Endothelial cell of umbilical vein (primary cell): Measurements from ENCODE around the gene PLXNB1. TPM values are rescaled to one million over a fixed set of nuclear protein-coding genes. Genes with fewer than 3 reads are reported as not detected.
A peak's percentile ranks its signal among the peaks of the same experiment; 100 is the strongest.

Experiments used
- BruUV-seq: library from RNA; stranded (reverse); fragments of 400-500 nt; replicated peaks from 2 replicates; lab custom pipeline; 2021; lab: Mats Ljungman, UMichigan
- CTCF ChIA-PET: fragments of 300-600, 350-600 bp; sonication (Branson Sonifier 250); formaldehyde crosslinking; loops from one replicate; lab custom pipeline; 2021; ENCODE audit warnings: antibody characterized with exemption, inconsistent platforms; lab: Charles Lee
- POLR2A ChIA-PET: fragments of 300-600, 350-600 bp; sonication (Branson Sonifier 250); formaldehyde crosslinking; loops from one replicate; lab custom pipeline; 2021; ENCODE audit warnings: antibody characterized with exemption, inconsistent platforms; lab: Charles Lee
- DNase-seq: peaks from one replicate; pipeline ENCODE4 v3.0.0-alpha.2; 2011; ENCODE audit warnings: low read depth, low spot score
- FAIRE-seq: peaks from 2 replicates; lab custom pipeline; 2011; peaks lifted over from hg19 to GRCh38; lab: Jason Lieb, UNC
- H2AFZ ChIP-seq: 2 replicates; pipeline ENCODE4 v1.6.0; 2012; ENCODE audit warnings: low read depth, low read length, control low read depth, inconsistent platforms
- H3K27ac ChIP-seq: 2 replicates; pipeline ENCODE4 v1.5.1; 2011; ENCODE audit warnings: low read depth, mild to moderate bottlenecking, control low read depth, low read length, moderate library complexity; ENCODE audit not compliant: insufficient read depth
- H3K27me3 ChIP-seq, 2 experiments: 2 replicates each; pipeline versions ENCODE4 v1.6.0 to v1.6.1; 2011; ENCODE audit warnings: low read length in 2 of 2, mixed read lengths in 1 of 2; ENCODE audit not compliant: control insufficient read depth in 2 of 2, insufficient read depth in 2 of 2
- H3K36me3 ChIP-seq, 2 experiments: 2 replicates in 1 of 2; 3 replicates in 1 of 2; pipeline ENCODE4 v1.5.1; 2011; ENCODE audit warnings: low read length in 2 of 2, mild to moderate bottlenecking in 1 of 2, moderate library complexity in 1 of 2; ENCODE audit not compliant: control insufficient read depth in 2 of 2, insufficient read depth in 2 of 2; ENCODE audit errors: extremely low read depth in 1 of 2
- H3K4me1 ChIP-seq: 3 replicates; pipeline ENCODE4 v1.5.1; 2011; ENCODE audit warnings: mild to moderate bottlenecking, low read length; ENCODE audit not compliant: control insufficient read depth, insufficient read depth; ENCODE audit errors: extremely low read depth
- H3K4me2 ChIP-seq: 2 replicates; pipeline ENCODE4 v1.6.1; 2011; ENCODE audit warnings: low read length, control low read depth, mixed read lengths; ENCODE audit not compliant: insufficient read depth
- H3K4me3 ChIP-seq, 3 experiments: fragments of 200-600 bp in 1 of 3; sonication (generic), shearing (Covaris generic) in 1 of 3; replicated peaks in 1 of 3; 2 replicates each; pipeline ENCODE4 v1.5.1; 2011 to 2016; ENCODE audit warnings: control low read depth in 3 of 3, low read length in 3 of 3, mild to moderate bottlenecking in 2 of 3, inconsistent platforms in 1 of 3, low read depth in 1 of 3, moderate library complexity in 1 of 3; ENCODE audit not compliant: insufficient read depth in 1 of 3
- H3K79me2 ChIP-seq: 2 replicates; pipeline ENCODE4 v1.6.0; 2012; ENCODE audit warnings: low read length, inconsistent platforms; ENCODE audit not compliant: control insufficient read depth, insufficient read depth
- H3K9ac ChIP-seq: replicated peaks from 2 replicates; pipeline ENCODE3; 2011; ENCODE audit warnings: low read length, control low read depth; ENCODE audit not compliant: insufficient read depth; ENCODE audit errors: extremely low read depth
- H3K9me1 ChIP-seq: replicated peaks from 3 replicates; pipeline ENCODE4 v1.6.0; 2011; ENCODE audit warnings: mild to moderate bottlenecking, low read length; ENCODE audit not compliant: control insufficient read depth, insufficient read depth; ENCODE audit errors: extremely low read depth
- H3K9me3 ChIP-seq: replicated peaks from 2 replicates; pipeline ENCODE4 v1.5.1; 2012; ENCODE audit warnings: low read length, inconsistent platforms; ENCODE audit not compliant: control insufficient read depth, insufficient read depth
- H4K20me1 ChIP-seq: replicated peaks from 2 replicates; pipeline ENCODE3; 2011; ENCODE audit warnings: mild to moderate bottlenecking, low read length; ENCODE audit not compliant: control insufficient read depth, insufficient read depth; ENCODE audit errors: extremely low read depth
- EZH2 ChIP-seq: IDR thresholded peaks from 2 replicates; pipeline ENCODE4 v1.6.1; 2012; ENCODE audit warnings: borderline replicate concordance, low read depth, mild to moderate bottlenecking, moderate library complexity, low read length, inconsistent platforms; ENCODE audit not compliant: severe bottlenecking
- FOS ChIP-seq: IDR thresholded peaks from 2 replicates; pipeline ENCODE4 v1.6.1; 2011; ENCODE audit warnings: mild to moderate bottlenecking, low read length, moderate library complexity, borderline replicate concordance; ENCODE audit not compliant: insufficient read depth
- JUN ChIP-seq: IDR thresholded peaks from 2 replicates; pipeline ENCODE4 v1.6.1; 2011; ENCODE audit warnings: borderline replicate concordance, low read depth; ENCODE audit not compliant: insufficient read length, insufficient read depth
- POLR2A ChIP-seq: IDR thresholded peaks from 2 replicates; pipeline ENCODE4 v1.6.1; 2012; ENCODE audit warnings: low read depth, mild to moderate bottlenecking, control low read depth, low read length
- POLR2AphosphoS5 ChIP-seq: IDR thresholded peaks from 2 replicates; pipeline ENCODE4 v1.6.1; 2012; ENCODE audit warnings: low read depth, mild to moderate bottlenecking, control low read depth, low read length, moderate library complexity; ENCODE audit not compliant: insufficient read depth
- dilution Hi-C: fragments of 300-500 bp; cut with MboI; formaldehyde crosslinking; loops from one replicate; pipeline ENCODE4 v1.15.0; 2019; ENCODE audit warnings: low sequenced_read_pairs; ENCODE audit not compliant: extremely low pct_ligation_motif_present
- intact Hi-C: fragments of 100-400 bp; cut with micrococcal nuclease; formaldehyde crosslinking; loops from one replicate; pipeline ENCODE4 v1.10.0; 2022
- polyA plus RNA-seq, 4 experiments: library from polyadenylated mRNA; depleted of rRNA in 3 of 4; stranded (reverse) in 3 of 4; unstranded in 1 of 4; fragments of >200 nt; gene quantifications; 2 replicates each; pipeline versions ENCODE4 v1.2.1 to v1.2.3, GENCODE V29; 2011 to 2012; ENCODE audit warnings: missing spikeins in 1 of 4
- total RNA-seq: library from RNA; stranded (reverse); gene quantifications from 2 replicates; pipeline ENCODE4 v1.2.3, GENCODE V29; 2021
- TF ChIP-seq, protein P1 (sequence below), 2 donors: IDR thresholded peaks; 1 replicate in 1 of 2; 2 replicates in 1 of 2; pipeline ENCODE4 v1.5.1; 2011; ENCODE audit warnings: low read length in 2 of 2, mild to moderate bottlenecking in 2 of 2, moderate library complexity in 2 of 2, control low read depth in 1 of 2, inconsistent platforms in 1 of 2, low read depth in 1 of 2; ENCODE audit not compliant: insufficient read depth in 1 of 2; ENCODE audit errors: extremely low read depth in 1 of 2

PLXNB1 gene
- total and polyA plus RNA-seq, 2 donors (not counting 3 experiments of a cell fraction or from before 2014, with no cell fraction given), result 43.1 to 45.2 TPM

DNA sequence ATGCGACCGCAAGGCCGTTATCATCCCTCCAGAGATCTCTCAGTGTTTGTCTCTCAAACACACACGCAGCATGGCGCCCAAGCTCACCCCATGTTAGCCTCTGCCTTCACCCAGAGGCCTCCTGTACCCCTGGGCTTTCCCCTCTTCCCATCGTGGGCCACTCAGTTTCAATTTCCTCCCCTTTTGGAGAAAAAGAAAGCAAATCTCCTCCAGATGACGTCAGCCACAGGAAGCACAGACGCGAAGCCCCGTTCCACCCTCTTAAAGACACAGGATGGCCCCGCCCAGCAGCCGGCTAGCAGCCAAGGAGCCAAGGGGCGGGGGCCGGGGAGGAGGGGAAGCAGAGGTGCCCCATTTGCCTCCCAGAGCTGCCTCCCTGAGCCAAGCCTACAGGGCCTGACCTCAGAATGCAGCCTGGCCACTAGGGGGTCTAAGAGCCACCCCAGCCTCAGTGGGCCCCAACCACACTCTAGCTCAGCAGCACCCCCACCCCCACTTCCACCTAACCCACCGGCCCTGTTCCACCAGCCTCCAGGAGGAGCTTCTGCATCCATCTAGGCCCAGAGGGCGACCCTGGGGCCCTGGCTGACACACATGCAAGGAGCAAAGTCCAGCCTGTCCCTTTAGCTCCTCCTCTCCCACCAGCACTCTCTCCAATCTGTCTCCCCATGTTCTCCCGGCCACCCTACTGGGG, 43.2 kb upstream of the PLXNB1 start:
- dilution Hi-C loops, result no loop called here
- peak overlapping the region; percentile 95 for H3K27ac ChIP-seq
- peak overlapping the region; percentile 52 to 98 (median 98) for H3K4me3 ChIP-seq
- peak; percentile 96 for FAIRE-seq
- H3K79me2 ChIP-seq, result peaks cover 43% of the 10 kb centered on the region
- H3K36me3 ChIP-seq, result peaks cover 0 to 31% of the 10 kb centered on the region in 2 experiments
- CTCF ChIA-PET, result interaction anchor here (1.0 to 3.9 kb wide), 11 partner anchors 8 to 213 kb away, joined by 3 to 26 read pairs (median 5); partner anchors contain the start of genes CCDC51, SHISA5 and TMA7
- no peak for TF ChIP-seq FOS
- TF ChIP-seq, protein P1, sequence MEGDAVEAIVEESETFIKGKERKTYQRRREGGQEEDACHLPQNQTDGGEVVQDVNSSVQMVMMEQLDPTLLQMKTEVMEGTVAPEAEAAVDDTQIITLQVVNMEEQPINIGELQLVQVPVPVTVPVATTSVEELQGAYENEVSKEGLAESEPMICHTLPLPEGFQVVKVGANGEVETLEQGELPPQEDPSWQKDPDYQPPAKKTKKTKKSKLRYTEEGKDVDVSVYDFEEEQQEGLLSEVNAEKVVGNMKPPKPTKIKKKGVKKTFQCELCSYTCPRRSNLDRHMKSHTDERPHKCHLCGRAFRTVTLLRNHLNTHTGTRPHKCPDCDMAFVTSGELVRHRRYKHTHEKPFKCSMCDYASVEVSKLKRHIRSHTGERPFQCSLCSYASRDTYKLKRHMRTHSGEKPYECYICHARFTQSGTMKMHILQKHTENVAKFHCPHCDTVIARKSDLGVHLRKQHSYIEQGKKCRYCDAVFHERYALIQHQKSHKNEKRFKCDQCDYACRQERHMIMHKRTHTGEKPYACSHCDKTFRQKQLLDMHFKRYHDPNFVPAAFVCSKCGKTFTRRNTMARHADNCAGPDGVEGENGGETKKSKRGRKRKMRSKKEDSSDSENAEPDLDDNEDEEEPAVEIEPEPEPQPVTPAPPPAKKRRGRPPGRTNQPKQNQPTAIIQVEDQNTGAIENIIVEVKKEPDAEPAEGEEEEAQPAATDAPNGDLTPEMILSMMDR (IDR thresholded peaks at IDR 0.05; ENCODE audit: extremely low read depth in 1 of 2, insufficient read depth in 1 of 2, low read depth in 1 of 2, low read length in 2 of 2), result peak; percentile 34 to 56
- no peak for TF ChIP-seq EZH2
- peak; percentile 91 for TF ChIP-seq POLR2A
- TF ChIP-seq JUN, result peak; percentile 69
- peak; percentile 75 for TF ChIP-seq POLR2AphosphoS5
- peak overlapping the region; percentile 71 for H3K4me2 ChIP-seq
- no peaks in the 10 kb centered on the region for H3K27me3 ChIP-seq
- intact Hi-C loops, result loop anchor here (1.0 kb wide), 3 partner anchors 8 to 73 kb away; no protein-coding TSS in a partner anchor
- H3K9ac ChIP-seq, result peak overlapping the region; percentile 98
- H3K9me1 ChIP-seq, result no peaks in the 10 kb centered on the region
- peak; percentile 90 for DNase-seq
- H3K9me3 ChIP-seq, result no peaks in the 10 kb centered on the region
- H3K4me1 ChIP-seq, result peaks cover 10% of the 10 kb centered on the region
- POLR2A ChIA-PET, result interaction anchor here (0.6 to 0.7 kb wide), 3 partner anchors 27 to 44 kb away, joined by 4 to 8 read pairs (median 4); no protein-coding TSS in a partner anchor
- no TSS peak for BruUV-seq
- H2AFZ ChIP-seq, result peak overlapping the region; percentile 66
- H4K20me1 ChIP-seq, result no peaks in the 10 kb centered on the region
